Mesendoderm (in vitro differentiated cells): ENCODE data around the gene ART5. TPM values are rescaled to one million over a fixed set of nuclear protein-coding genes. Genes with fewer than 3 reads are reported as not detected.
A peak's percentile ranks its signal among the peaks of the same experiment; 100 is the strongest.

Source experiments
- DNase-seq: peaks from one replicate; pipeline ENCODE4 v3.0.0; 2013
- H2AK5ac ChIP-seq: 2 replicates; pipeline ENCODE4 v1.6.1; 2013; ENCODE audit warnings: low read length, inconsistent platforms
- H2BK120ac ChIP-seq: 2 replicates; pipeline ENCODE4 v1.6.1; 2013; ENCODE audit warnings: low read depth, mild to moderate bottlenecking, low read length, moderate library complexity, mixed read lengths
- H2BK15ac ChIP-seq: replicated peaks from 2 replicates; pipeline ENCODE4 v1.6.1; 2013; ENCODE audit warnings: low read depth, mild to moderate bottlenecking, moderate library complexity
- H2BK5ac ChIP-seq: 2 replicates; pipeline ENCODE4 v1.6.1; 2013; ENCODE audit warnings: low read length, inconsistent platforms
- H3K18ac ChIP-seq: 2 replicates; pipeline ENCODE4 v1.6.1; 2013; ENCODE audit warnings: mild to moderate bottlenecking, low read length, mixed read lengths
- H3K23ac ChIP-seq: one replicate; pipeline ENCODE4 v1.6.1; 2013; ENCODE audit warnings: low read length
- H3K27ac ChIP-seq: 2 replicates; pipeline ENCODE4 v1.5.1; 2013; ENCODE audit warnings: low read depth, mild to moderate bottlenecking, inconsistent platforms, low read length, moderate library complexity
- H3K27me3 ChIP-seq: 2 replicates; pipeline ENCODE4 v1.6.1; 2013; ENCODE audit warnings: low read length, control low read depth, mild to moderate bottlenecking, inconsistent platforms; ENCODE audit not compliant: insufficient read depth, poor library complexity
- H3K36me3 ChIP-seq: 2 replicates; pipeline ENCODE4 v1.6.1; 2013; ENCODE audit warnings: low read length, inconsistent platforms; ENCODE audit not compliant: control insufficient read depth, insufficient read depth
- H3K4ac ChIP-seq: one replicate; pipeline ENCODE4 v1.6.1; 2013; ENCODE audit warnings: low read depth, mild to moderate bottlenecking, low read length, moderate library complexity
- H3K4me1 ChIP-seq: 2 replicates; pipeline ENCODE4 v1.6.1; 2013; ENCODE audit warnings: low read depth, low read length, inconsistent platforms; ENCODE audit not compliant: control insufficient read depth
- H3K4me2 ChIP-seq: 2 replicates; pipeline ENCODE4 v1.6.1; 2013; ENCODE audit warnings: low read length
- H3K4me3 ChIP-seq: 2 replicates; pipeline ENCODE4 v1.5.1; 2013; ENCODE audit warnings: mild to moderate bottlenecking, low read length
- H3K56ac ChIP-seq: one replicate; pipeline ENCODE4 v1.6.1; 2013; ENCODE audit warnings: low read length
- H3K79me1 ChIP-seq: 2 replicates; pipeline ENCODE4 v1.6.1; 2013; ENCODE audit warnings: low read length, inconsistent platforms
- H3K79me2 ChIP-seq: 2 replicates; pipeline ENCODE4 v1.6.1; 2013; ENCODE audit warnings: mild to moderate bottlenecking, low read length; ENCODE audit not compliant: control insufficient read depth, insufficient read depth
- H3K9ac ChIP-seq: 2 replicates; pipeline ENCODE4 v1.6.1; 2013; ENCODE audit warnings: low read length, inconsistent platforms
- H4K5ac ChIP-seq: one replicate; pipeline ENCODE4 v1.6.1; 2013; ENCODE audit warnings: low read length
- H4K8ac ChIP-seq: one replicate; pipeline ENCODE4 v1.6.1; 2013; ENCODE audit warnings: low read depth, mild to moderate bottlenecking, control low read depth, low read length, moderate library complexity
- WGBS: extraction: QIAGEN DNeasy Blood & Tissue Kit; methylation state at CpG from one replicate; pipeline ENCODE4 v1.1.7; 2013; ENCODE audit warnings: low lambda C conversion rate, missing lambda C conversion rate; ENCODE audit not compliant: insufficient coverage; ENCODE audit errors: extremely low coverage; 5-methylcytosine and 5-hydroxymethylcytosine counted together
- polyA plus RNA-seq, 2 experiments: library from polyadenylated mRNA; stranded (reverse); fragments of 200-250 nt; gene quantifications; one replicate each; pipeline ENCODE4 v1.2.3, GENCODE V29; 2013

The ART5 gene
- polyA plus RNA-seq (2013, experiment 1 of 2): 4.0 TPM
- polyA plus RNA-seq (2013, experiment 2 of 2): 4.0 TPM

GRCh38 chr11:3641701-3642070, at the start of gene ART5:
TSS of gene ART5 (minus strand) at chr11:3641992. CDS start at chr11:3641862, 130 bp downstream.
- H2BK120ac ChIP-seq: no peak within 1 kb of the TSS
- no peak within 1 kb of the TSS for H4K8ac ChIP-seq
- peak within 1 kb of the TSS; percentile 7 for H3K4ac ChIP-seq
- peak within 1 kb of the TSS; percentile 89 for H3K56ac ChIP-seq
- H3K4me1 ChIP-seq: peaks cover 6% of the 10 kb centered on the region
- no peak within 1 kb of the TSS for H3K18ac ChIP-seq
- peak within 1 kb of the TSS; percentile 78 for H3K4me2 ChIP-seq
- no peak within 1 kb of the TSS for H3K23ac ChIP-seq
- no peak for DNase-seq
- no peaks in the 10 kb centered on the region for H3K36me3 ChIP-seq
- H2BK15ac ChIP-seq: no peak within 1 kb of the TSS
- no peak within 1 kb of the TSS for H4K5ac ChIP-seq
- no peaks in the 10 kb centered on the region for H3K27me3 ChIP-seq
- no peak within 1 kb of the TSS for H2AK5ac ChIP-seq
- no CpG with 5 or more reads among the region's 21 CpGs for WGBS
- H3K27ac ChIP-seq: peak within 1 kb of the TSS; percentile 90
- peak within 1 kb of the TSS; percentile 9 for H2BK5ac ChIP-seq
- H3K79me1 ChIP-seq: no peaks in the 10 kb centered on the region
- no peaks in the 10 kb centered on the region for H3K79me2 ChIP-seq
- H3K4me3 ChIP-seq: peak within 1 kb of the TSS; percentile 32
- peak within 1 kb of the TSS; percentile 74 for H3K9ac ChIP-seq

GRCh38 chr11:3686751-3687150, 45.0 kb upstream of the ART5 start:
- Histone ChIP-seq H3K4me2 (no peak overlapping the region), H2AK5ac (no peak overlapping the region), H3K27ac (no peak overlapping the region), H3K36me3 (peaks cover 17% of the 10 kb centered on the region), H4K8ac (no peak overlapping the region), H3K23ac (no peak overlapping the region), H3K9ac (no peak overlapping the region), H2BK5ac (no peak overlapping the region), H3K56ac (no peak overlapping the region), H3K18ac (no peak overlapping the region), H3K79me1 (no peaks in the 10 kb centered on the region), H4K5ac (no peak overlapping the region), H3K27me3 (no peaks in the 10 kb centered on the region), H3K4ac (no peak overlapping the region), H3K79me2 (no peaks in the 10 kb centered on the region), H2BK15ac (no peak overlapping the region), H2BK120ac (no peak overlapping the region), H3K4me3 (no peak overlapping the region), H3K4me1 (no peaks in the 10 kb centered on the region)
- no peak for DNase-seq
- whole genome bisulfite sequencing: no CpG with 5 or more reads among the region's 4 CpGs

- no CpG with 5 or more reads among the region's 7 CpGs for WGBS
- H2BK120ac ChIP-seq: no peak overlapping the region
- H3K23ac ChIP-seq: no peak overlapping the region
- no peak overlapping the region for H4K5ac ChIP-seq
- H3K27ac ChIP-seq: no peak overlapping the region
- H2BK15ac ChIP-seq: no peak overlapping the region
- no peak overlapping the region for H3K4me2 ChIP-seq
- no peaks in the 10 kb centered on the region for H3K79me1 ChIP-seq
- no peak overlapping the region for H3K18ac ChIP-seq
- no peaks in the 10 kb centered on the region for H3K4me1 ChIP-seq
- H3K79me2 ChIP-seq: no peaks in the 10 kb centered on the region
- H4K8ac ChIP-seq: no peak overlapping the region
- H2AK5ac ChIP-seq: no peak overlapping the region
- H3K4ac ChIP-seq: no peak overlapping the region
- H3K36me3 ChIP-seq: peaks cover 17% of the 10 kb centered on the region
- no peak overlapping the region for H3K56ac ChIP-seq
- no peak overlapping the region for H3K9ac ChIP-seq
- no peaks in the 10 kb centered on the region for H3K27me3 ChIP-seq
- no peak overlapping the region for H2BK5ac ChIP-seq
- DNase-seq: no peak
- no peak overlapping the region for H3K4me3 ChIP-seq
Measured at GRCh38 chr11:3685923-3686322, 44.1 kb upstream of the ART5 start.

GRCh38 chr11:3684819-3685172, 43.0 kb upstream of the ART5 start:
- H3K4ac ChIP-seq: no peak overlapping the region
- H3K27ac ChIP-seq: no peak overlapping the region
- H3K79me1 ChIP-seq: no peaks in the 10 kb centered on the region
- no peak overlapping the region for H3K9ac ChIP-seq
- H3K36me3 ChIP-seq: peaks cover 19% of the 10 kb centered on the region
- H3K23ac ChIP-seq: no peak overlapping the region
- H3K4me2 ChIP-seq: no peak overlapping the region
- no peak for DNase-seq
- H4K8ac ChIP-seq: no peak overlapping the region
- H2AK5ac ChIP-seq: no peak overlapping the region
- H3K4me1 ChIP-seq: no peaks in the 10 kb centered on the region
- no peak overlapping the region for H2BK15ac ChIP-seq
- no peaks in the 10 kb centered on the region for H3K27me3 ChIP-seq
- H3K79me2 ChIP-seq: no peaks in the 10 kb centered on the region
- no peak overlapping the region for H3K4me3 ChIP-seq
- no peak overlapping the region for H4K5ac ChIP-seq
- no peak overlapping the region for H2BK120ac ChIP-seq
- no peak overlapping the region for H2BK5ac ChIP-seq
- H3K18ac ChIP-seq: no peak overlapping the region
- no CpG with 5 or more reads among the region's 2 CpGs for WGBS
- H3K56ac ChIP-seq: no peak overlapping the region

GRCh38 chr11:3684129-3684818, 42.5 kb upstream of the ART5 start:
- Histone ChIP-seq H2BK5ac (no peak overlapping the region), H3K27me3 (no peaks in the 10 kb centered on the region), H4K5ac (no peak overlapping the region), H3K18ac (no peak overlapping the region), H3K4me2 (no peak overlapping the region), H2BK15ac (no peak overlapping the region), H4K8ac (no peak overlapping the region), H3K4me1 (no peaks in the 10 kb centered on the region), H3K79me2 (no peaks in the 10 kb centered on the region), H3K4me3 (no peak overlapping the region), H3K4ac (no peak overlapping the region), H2AK5ac (no peak overlapping the region), H3K23ac (no peak overlapping the region), H2BK120ac (no peak overlapping the region), H3K79me1 (no peaks in the 10 kb centered on the region), H3K27ac (no peak overlapping the region), H3K36me3 (peaks cover 23% of the 10 kb centered on the region), H3K56ac (no peak overlapping the region), H3K9ac (no peak overlapping the region)
- no CpG with 5 or more reads among the region's 12 CpGs for whole genome bisulfite sequencing
- DNase-seq: no peak

- Histone ChIP-seq H3K4ac (no peak overlapping the region), H3K4me2 (no peak overlapping the region), H3K27ac (no peak overlapping the region), H3K9ac (no peak overlapping the region), H3K79me1 (no peaks in the 10 kb centered on the region), H3K79me2 (no peaks in the 10 kb centered on the region), H2BK15ac (no peak overlapping the region), H3K36me3 (peaks cover 25% of the 10 kb centered on the region), H4K8ac (no peak overlapping the region), H3K56ac (no peak overlapping the region), H3K18ac (no peak overlapping the region), H3K4me3 (no peak overlapping the region), H3K4me1 (no peaks in the 10 kb centered on the region), H2AK5ac (no peak overlapping the region), H3K23ac (no peak overlapping the region), H2BK5ac (no peak overlapping the region), H3K27me3 (no peaks in the 10 kb centered on the region), H2BK120ac (no peak overlapping the region), H4K5ac (no peak overlapping the region)
- no CpG with 5 or more reads among the region's 9 CpGs for WGBS
- no peak for DNase-seq
Measured at GRCh38 chr11:3683039-3683438, 41.2 kb upstream of the ART5 start.
